ENCODE results near the gene GAS7.

GAS7 gene

DNA sequence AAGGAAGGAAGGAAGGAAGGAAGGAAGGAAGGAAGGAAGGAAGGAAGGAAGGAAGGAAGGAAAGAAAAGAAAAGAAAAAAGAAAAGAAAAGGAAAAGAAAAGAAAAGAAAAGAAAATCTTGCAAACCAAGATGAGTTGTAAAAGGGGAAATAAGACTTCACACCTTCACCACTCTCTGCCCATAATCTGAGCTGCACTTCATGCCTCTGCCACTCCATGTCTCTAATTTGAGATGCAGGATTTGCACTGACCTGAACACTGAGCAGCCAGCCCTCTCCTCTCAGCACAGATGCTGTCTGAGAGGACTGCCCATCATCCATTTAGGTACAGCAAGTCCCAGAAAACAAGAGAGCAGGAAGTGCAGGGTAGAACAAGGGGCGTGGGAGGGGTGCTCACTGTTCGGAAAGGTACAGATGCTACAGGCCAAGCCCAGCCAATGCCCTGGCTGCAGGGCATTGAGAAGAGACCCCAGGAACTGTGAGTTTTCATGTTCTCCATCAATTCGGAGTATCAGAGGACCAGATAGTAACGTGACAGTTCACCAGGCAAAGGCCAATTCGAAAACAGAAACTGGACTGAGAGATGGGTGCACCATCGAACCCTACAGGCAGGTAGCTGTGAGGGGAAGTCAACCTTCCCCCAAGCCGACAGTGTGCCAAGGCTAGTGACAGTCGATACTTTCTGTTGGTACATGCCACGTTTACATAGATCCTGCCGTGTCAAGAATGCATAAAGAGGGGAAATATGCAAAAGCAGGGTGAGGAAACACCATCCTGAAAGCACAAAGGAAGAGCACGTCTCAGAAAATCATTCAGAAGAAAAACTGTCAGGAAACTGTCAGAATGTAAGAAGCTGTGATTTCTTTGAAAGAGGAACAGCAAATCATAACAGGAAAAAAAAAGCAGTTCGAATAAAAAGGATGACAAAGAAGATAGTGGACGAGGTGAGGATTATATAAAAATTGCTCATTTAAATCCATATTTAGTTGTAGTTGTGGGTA lies 151.3 kb downstream of the GAS7 start:
- Histone ChIP-seq H2BK5ac (ENCODE audit: low read length) (no peak overlapping the region), H3K56ac (ENCODE audit: low read length) (no peak overlapping the region), H4K8ac (ENCODE audit: low read depth, low read length) (no peak overlapping the region), H3K4me1 (ENCODE audit: control insufficient read depth, low read depth, low read length) (peaks cover 4% of the 10 kb centered on the region), H3K4me3 (ENCODE audit: low read length) (no peak overlapping the region), H3K4ac (ENCODE audit: low read depth, low read length) (no peak overlapping the region), H3K79me2 (ENCODE audit: control insufficient read depth, insufficient read depth, low read length) (no peaks in the 10 kb centered on the region), H3K36me3 (ENCODE audit: control insufficient read depth, insufficient read depth, low read length) (no peaks in the 10 kb centered on the region), H3K18ac (ENCODE audit: low read length) (no peak overlapping the region), H4K5ac (ENCODE audit: low read length) (no peak overlapping the region), H2AK5ac (ENCODE audit: low read length) (no peak overlapping the region), H3K27ac (ENCODE audit: low read depth, low read length) (no peak overlapping the region), H3K9ac (ENCODE audit: low read length) (no peak overlapping the region), H3K23ac (ENCODE audit: low read length) (no peak overlapping the region), H3K4me2 (ENCODE audit: low read length) (no peak overlapping the region), H3K27me3 (ENCODE audit: insufficient read depth, low read length, poor library complexity) (no peaks in the 10 kb centered on the region), H2BK120ac (ENCODE audit: low read depth, low read length) (no peak overlapping the region), H3K79me1 (ENCODE audit: low read length) (no peaks in the 10 kb centered on the region), H2BK15ac (replicated peaks; ENCODE audit: low read depth) (no peak overlapping the region)
- no CpG with 5 or more reads among the region's 13 CpGs for WGBS (ENCODE audit: extremely low coverage, insufficient coverage, low lambda C conversion rate)
- DNase-seq: no peak

DNA sequence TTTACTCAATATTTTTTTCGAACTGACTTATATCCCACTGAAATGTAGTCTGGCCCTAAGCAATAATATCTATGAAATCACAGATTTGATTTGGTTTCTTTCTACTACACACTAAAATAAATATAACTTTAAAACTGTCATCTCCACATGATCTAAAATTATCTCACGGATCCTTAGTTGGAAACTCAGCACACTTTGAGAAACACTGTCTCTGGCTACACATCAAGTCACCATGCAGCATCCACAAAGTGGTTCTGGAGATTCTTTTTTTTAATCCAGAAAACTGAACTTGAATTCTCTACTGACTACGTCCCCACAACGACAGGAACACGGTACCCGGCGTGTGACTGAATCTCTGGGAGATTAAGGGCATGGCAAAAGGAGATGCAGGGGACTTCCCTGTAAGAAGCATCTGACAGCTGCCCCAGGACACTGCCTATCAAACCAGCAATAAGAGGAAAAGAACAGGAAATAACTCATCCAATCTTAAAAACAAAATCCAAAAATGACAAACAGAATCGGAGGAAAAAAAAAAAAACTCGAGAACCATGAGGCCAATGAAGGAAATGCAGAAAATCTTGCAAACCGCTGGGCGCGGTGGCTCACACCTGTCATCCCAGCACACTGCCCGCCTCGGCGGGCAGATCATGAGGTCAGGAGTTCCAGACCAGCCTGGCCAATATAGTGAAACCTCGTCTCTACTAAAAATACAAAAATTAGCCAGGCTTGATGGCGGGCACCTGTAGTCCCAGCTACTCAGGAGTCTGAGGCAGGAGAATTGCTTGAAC lies 152.3 kb downstream of the GAS7 start:
- H3K4ac ChIP-seq (ENCODE audit: low read depth, low read length): no peak overlapping the region
- no peaks in the 10 kb centered on the region for H3K4me1 ChIP-seq (ENCODE audit: control insufficient read depth, low read depth, low read length)
- H3K9ac ChIP-seq (ENCODE audit: low read length): no peak overlapping the region
- no peaks in the 10 kb centered on the region for H3K27me3 ChIP-seq (ENCODE audit: insufficient read depth, low read length, poor library complexity)
- no peak overlapping the region for H4K5ac ChIP-seq (ENCODE audit: low read length)
- no peak overlapping the region for H2BK15ac ChIP-seq (replicated peaks; ENCODE audit: low read depth)
- H3K4me2 ChIP-seq (ENCODE audit: low read length): no peak overlapping the region
- H4K8ac ChIP-seq (ENCODE audit: low read depth, low read length): no peak overlapping the region
- no peaks in the 10 kb centered on the region for H3K36me3 ChIP-seq (ENCODE audit: control insufficient read depth, insufficient read depth, low read length)
- DNase-seq: no peak
- no peak overlapping the region for H3K27ac ChIP-seq (ENCODE audit: low read depth, low read length)
- no peaks in the 10 kb centered on the region for H3K79me1 ChIP-seq (ENCODE audit: low read length)
- no peak overlapping the region for H3K18ac ChIP-seq (ENCODE audit: low read length)
- no peaks in the 10 kb centered on the region for H3K79me2 ChIP-seq (ENCODE audit: control insufficient read depth, insufficient read depth, low read length)
- no peak overlapping the region for H3K56ac ChIP-seq (ENCODE audit: low read length)
- H2BK120ac ChIP-seq (ENCODE audit: low read depth, low read length): no peak overlapping the region
- H2AK5ac ChIP-seq (ENCODE audit: low read length): no peak overlapping the region
- 100% methylated on average over 1 of the region's 17 CpGs for WGBS (ENCODE audit: extremely low coverage, insufficient coverage, low lambda C conversion rate)
- no peak overlapping the region for H3K4me3 ChIP-seq (ENCODE audit: low read length)
- H2BK5ac ChIP-seq (ENCODE audit: low read length): no peak overlapping the region
- H3K23ac ChIP-seq (ENCODE audit: low read length): no peak overlapping the region

DNA sequence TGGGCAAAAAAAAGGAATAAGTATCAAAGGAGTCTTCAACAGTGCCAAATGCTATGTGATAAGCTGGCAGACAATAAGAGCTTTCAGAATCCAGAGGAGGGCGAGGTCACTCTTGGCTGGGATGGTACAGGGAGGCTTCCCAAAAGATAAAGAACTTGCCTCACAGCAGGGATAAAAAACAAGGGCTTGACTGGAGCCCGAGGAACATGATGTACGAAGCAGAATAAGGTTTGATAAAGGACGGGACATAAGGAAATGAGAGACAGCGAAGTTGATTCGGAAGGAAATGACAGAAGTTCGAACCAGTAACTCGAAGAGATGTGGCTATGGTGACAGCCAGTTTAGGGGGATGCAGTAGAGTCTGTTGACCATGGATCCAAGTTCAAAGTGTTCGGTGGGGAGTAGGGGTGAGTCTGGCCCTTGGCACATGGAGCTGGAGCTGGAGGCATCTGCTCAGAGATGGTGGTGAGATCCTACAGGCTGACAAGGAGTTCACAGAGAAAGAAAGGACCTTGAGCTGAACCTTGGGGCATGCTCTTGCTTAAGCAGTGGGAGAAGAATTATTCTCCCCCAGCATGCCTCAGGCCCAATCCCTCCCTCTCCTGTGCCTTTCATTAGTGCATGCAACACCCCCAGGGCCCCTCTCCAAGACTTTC lies 155.7 kb downstream of the GAS7 start:
- no peak overlapping the region for H3K4ac ChIP-seq (ENCODE audit: low read depth, low read length)
- no peak overlapping the region for H2BK120ac ChIP-seq (ENCODE audit: low read depth, low read length)
- H3K27ac ChIP-seq (ENCODE audit: low read depth, low read length): no peak overlapping the region

DNA sequence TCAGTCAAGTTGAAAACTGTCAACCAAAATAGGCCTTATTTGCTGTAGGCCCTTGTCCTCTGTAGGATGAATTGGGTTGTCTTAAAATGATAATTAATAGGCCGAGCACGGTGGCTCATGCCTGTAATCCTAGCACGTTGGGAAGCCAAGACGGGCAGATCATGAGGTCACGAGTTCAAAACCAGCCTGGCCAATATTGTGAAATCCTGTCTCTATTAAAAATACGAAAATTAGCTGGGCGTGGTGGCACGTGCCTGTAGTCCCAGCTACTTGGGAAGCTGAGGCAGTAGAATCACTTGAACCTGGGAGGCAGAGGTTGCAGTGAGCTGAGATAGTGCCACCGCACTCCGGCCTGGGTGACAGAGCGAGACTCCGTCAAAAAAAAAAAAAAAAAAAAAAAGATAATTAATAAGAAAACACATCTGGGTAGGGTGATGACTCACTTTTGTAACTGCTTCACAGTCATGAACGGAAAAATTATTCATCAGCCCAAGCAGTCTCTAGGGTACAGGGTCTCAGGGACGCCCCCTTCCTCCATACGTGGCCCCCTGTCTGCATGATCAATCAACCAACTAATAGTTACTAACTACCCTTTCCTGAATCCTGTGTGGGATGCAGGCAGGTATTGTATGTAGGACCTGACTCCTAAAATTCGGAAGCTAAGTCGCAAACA lies 156.4 kb downstream of the GAS7 start:
- Histone ChIP-seq H3K4me2 (ENCODE audit: low read length) (no peak overlapping the region), H2BK120ac (ENCODE audit: low read depth, low read length) (no peak overlapping the region), H3K4me1 (ENCODE audit: control insufficient read depth, low read depth, low read length) (no peaks in the 10 kb centered on the region), H3K27ac (ENCODE audit: low read depth, low read length) (no peak overlapping the region), H3K23ac (ENCODE audit: low read length) (no peak overlapping the region), H3K56ac (ENCODE audit: low read length) (no peak overlapping the region), H3K27me3 (ENCODE audit: insufficient read depth, low read length, poor library complexity) (no peaks in the 10 kb centered on the region), H3K18ac (ENCODE audit: low read length) (no peak overlapping the region), H2BK5ac (ENCODE audit: low read length) (no peak overlapping the region), H3K79me1 (ENCODE audit: low read length) (no peaks in the 10 kb centered on the region), H2AK5ac (ENCODE audit: low read length) (no peak overlapping the region), H4K8ac (ENCODE audit: low read depth, low read length) (no peak overlapping the region), H2BK15ac (replicated peaks; ENCODE audit: low read depth) (no peak overlapping the region), H3K36me3 (ENCODE audit: control insufficient read depth, insufficient read depth, low read length) (no peaks in the 10 kb centered on the region), H3K4ac (ENCODE audit: low read depth, low read length) (no peak overlapping the region), H4K5ac (ENCODE audit: low read length) (no peak overlapping the region), H3K79me2 (ENCODE audit: control insufficient read depth, insufficient read depth, low read length) (no peaks in the 10 kb centered on the region), H3K9ac (ENCODE audit: low read length) (no peak overlapping the region), H3K4me3 (ENCODE audit: low read length) (no peak overlapping the region)
- WGBS (ENCODE audit: extremely low coverage, insufficient coverage, low lambda C conversion rate): no CpG with 5 or more reads among the region's 17 CpGs
- no peak for DNase-seq

More for the DNA sequence above, 155.7 kb downstream of the GAS7 start:
- no peak overlapping the region for H3K23ac ChIP-seq (ENCODE audit: low read length)
- H3K18ac ChIP-seq (ENCODE audit: low read length): no peak overlapping the region
- H3K56ac ChIP-seq (ENCODE audit: low read length): no peak overlapping the region
- no peak overlapping the region for H4K8ac ChIP-seq (ENCODE audit: low read depth, low read length)
- no CpG with 5 or more reads among the region's 9 CpGs for WGBS (ENCODE audit: extremely low coverage, insufficient coverage, low lambda C conversion rate)
- no peaks in the 10 kb centered on the region for H3K36me3 ChIP-seq (ENCODE audit: control insufficient read depth, insufficient read depth, low read length)
- no peak overlapping the region for H4K5ac ChIP-seq (ENCODE audit: low read length)
- no peak overlapping the region for H2BK5ac ChIP-seq (ENCODE audit: low read length)
- no peaks in the 10 kb centered on the region for H3K79me1 ChIP-seq (ENCODE audit: low read length)
- H2BK15ac ChIP-seq (replicated peaks; ENCODE audit: low read depth): no peak overlapping the region
- H3K4me2 ChIP-seq (ENCODE audit: low read length): no peak overlapping the region
- H3K9ac ChIP-seq (ENCODE audit: low read length): no peak overlapping the region
- no peaks in the 10 kb centered on the region for H3K27me3 ChIP-seq (ENCODE audit: insufficient read depth, low read length, poor library complexity)
- no peaks in the 10 kb centered on the region for H3K79me2 ChIP-seq (ENCODE audit: control insufficient read depth, insufficient read depth, low read length)
- H3K4me1 ChIP-seq (ENCODE audit: control insufficient read depth, low read depth, low read length): no peaks in the 10 kb centered on the region
- H2AK5ac ChIP-seq (ENCODE audit: low read length): no peak overlapping the region
- no peak for DNase-seq
- no peak overlapping the region for H3K4me3 ChIP-seq (ENCODE audit: low read length)

DNA sequence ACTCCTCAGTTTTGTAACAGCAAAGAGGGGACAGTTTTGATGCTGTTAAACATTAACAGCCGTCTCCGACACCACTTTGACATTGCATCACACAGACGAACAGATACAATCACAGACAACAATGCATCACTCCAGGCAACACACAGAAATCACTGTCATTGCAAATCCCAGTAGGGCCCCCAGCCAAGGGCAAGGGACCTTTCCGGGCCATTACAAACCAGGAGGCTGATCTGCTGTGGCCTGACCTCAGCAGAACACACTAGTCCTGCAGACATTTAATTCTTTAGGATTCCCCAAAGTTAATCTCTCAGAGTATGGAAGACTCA lies 157.2 kb downstream of the GAS7 start:
- H3K36me3 ChIP-seq (ENCODE audit: control insufficient read depth, insufficient read depth, low read length): no peaks in the 10 kb centered on the region
- no peaks in the 10 kb centered on the region for H3K79me2 ChIP-seq (ENCODE audit: control insufficient read depth, insufficient read depth, low read length)
- no peak overlapping the region for H3K56ac ChIP-seq (ENCODE audit: low read length)
- H2BK120ac ChIP-seq (ENCODE audit: low read depth, low read length): no peak overlapping the region
- no peak overlapping the region for H4K8ac ChIP-seq (ENCODE audit: low read depth, low read length)
- no CpG with 5 or more reads among the region's 4 CpGs for WGBS (ENCODE audit: extremely low coverage, insufficient coverage, low lambda C conversion rate)
- H3K27ac ChIP-seq (ENCODE audit: low read depth, low read length): no peak overlapping the region
- H2AK5ac ChIP-seq (ENCODE audit: low read length): no peak overlapping the region
- no peak overlapping the region for H3K4me3 ChIP-seq (ENCODE audit: low read length)
- H2BK15ac ChIP-seq (replicated peaks; ENCODE audit: low read depth): no peak overlapping the region
- no peaks in the 10 kb centered on the region for H3K27me3 ChIP-seq (ENCODE audit: insufficient read depth, low read length, poor library complexity)
- H3K18ac ChIP-seq (ENCODE audit: low read length): no peak overlapping the region
- H3K4ac ChIP-seq (ENCODE audit: low read depth, low read length): no peak overlapping the region
- H3K4me1 ChIP-seq (ENCODE audit: control insufficient read depth, low read depth, low read length): no peaks in the 10 kb centered on the region
- DNase-seq: peak; percentile 44
- no peak overlapping the region for H2BK5ac ChIP-seq (ENCODE audit: low read length)
- no peak overlapping the region for H3K4me2 ChIP-seq (ENCODE audit: low read length)
- no peak overlapping the region for H4K5ac ChIP-seq (ENCODE audit: low read length)
- H3K79me1 ChIP-seq (ENCODE audit: low read length): no peaks in the 10 kb centered on the region
- no peak overlapping the region for H3K23ac ChIP-seq (ENCODE audit: low read length)
- H3K9ac ChIP-seq (ENCODE audit: low read length): no peak overlapping the region

Measured in mesendoderm (in vitro differentiated cells).